IPS DF 19.7 (cell line): Measurements from ENCODE around the gene TMTC4.
"Not testable (repeated sequence)": the region's sequence is repeated elsewhere in the genome, so short reads cannot be mapped to it uniquely, and the experiment has no call there.

Experiments
- DNase-seq: peaks from one replicate; pipeline ENCODE4 v3.0.0-alpha.2; 2013; ENCODE audit warnings: low read depth, low spot score

TMTC4 gene, protein sequence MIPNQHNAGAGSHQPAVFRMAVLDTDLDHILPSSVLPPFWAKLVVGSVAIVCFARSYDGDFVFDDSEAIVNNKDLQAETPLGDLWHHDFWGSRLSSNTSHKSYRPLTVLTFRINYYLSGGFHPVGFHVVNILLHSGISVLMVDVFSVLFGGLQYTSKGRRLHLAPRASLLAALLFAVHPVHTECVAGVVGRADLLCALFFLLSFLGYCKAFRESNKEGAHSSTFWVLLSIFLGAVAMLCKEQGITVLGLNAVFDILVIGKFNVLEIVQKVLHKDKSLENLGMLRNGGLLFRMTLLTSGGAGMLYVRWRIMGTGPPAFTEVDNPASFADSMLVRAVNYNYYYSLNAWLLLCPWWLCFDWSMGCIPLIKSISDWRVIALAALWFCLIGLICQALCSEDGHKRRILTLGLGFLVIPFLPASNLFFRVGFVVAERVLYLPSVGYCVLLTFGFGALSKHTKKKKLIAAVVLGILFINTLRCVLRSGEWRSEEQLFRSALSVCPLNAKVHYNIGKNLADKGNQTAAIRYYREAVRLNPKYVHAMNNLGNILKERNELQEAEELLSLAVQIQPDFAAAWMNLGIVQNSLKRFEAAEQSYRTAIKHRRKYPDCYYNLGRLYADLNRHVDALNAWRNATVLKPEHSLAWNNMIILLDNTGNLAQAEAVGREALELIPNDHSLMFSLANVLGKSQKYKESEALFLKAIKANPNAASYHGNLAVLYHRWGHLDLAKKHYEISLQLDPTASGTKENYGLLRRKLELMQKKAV

DNA sequence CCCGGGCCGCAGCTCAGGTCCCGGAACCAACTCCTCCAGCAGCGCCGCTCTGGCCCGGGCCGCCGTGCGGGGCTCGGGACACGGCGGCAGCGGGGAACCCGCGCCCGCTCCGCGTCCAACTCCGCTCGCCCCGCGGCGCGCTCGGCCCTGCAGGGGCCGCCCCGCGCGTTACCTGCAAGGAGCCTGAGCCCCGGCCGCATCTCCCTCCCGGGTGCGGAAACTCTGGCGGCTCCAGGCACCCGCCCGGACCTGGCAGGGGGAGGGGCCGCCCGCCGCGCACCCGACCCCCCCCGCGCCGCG, at the start of gene TMTC4:
Gene TMTC4 (minus strand): TSS at position 224 of the 300 bp plus-strand sequence. CDS start 4,433 bp downstream, outside the sequence.
- no peak for DNase-seq

DNA sequence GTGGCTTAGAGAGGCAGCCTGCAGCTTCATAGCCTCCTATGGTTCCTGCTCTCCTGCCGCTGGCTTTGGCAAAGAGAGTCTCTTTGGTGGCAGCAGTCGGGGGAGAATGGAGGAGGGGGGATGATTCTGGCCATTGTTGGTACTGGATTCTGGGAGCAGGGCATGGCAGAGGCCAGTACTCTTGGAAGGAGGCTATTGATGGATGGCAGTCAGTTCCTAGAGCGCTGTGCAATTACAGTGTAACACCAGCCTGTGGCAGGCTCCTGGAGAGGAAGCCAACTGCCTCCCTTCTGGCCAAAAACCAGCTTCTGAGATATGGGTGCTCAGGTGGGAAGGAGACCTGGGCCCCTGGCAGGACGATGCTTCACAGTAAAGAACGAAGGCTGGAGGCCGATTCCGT, 47.9 kb upstream of the TMTC4 start:
- no peak for DNase-seq

DNA sequence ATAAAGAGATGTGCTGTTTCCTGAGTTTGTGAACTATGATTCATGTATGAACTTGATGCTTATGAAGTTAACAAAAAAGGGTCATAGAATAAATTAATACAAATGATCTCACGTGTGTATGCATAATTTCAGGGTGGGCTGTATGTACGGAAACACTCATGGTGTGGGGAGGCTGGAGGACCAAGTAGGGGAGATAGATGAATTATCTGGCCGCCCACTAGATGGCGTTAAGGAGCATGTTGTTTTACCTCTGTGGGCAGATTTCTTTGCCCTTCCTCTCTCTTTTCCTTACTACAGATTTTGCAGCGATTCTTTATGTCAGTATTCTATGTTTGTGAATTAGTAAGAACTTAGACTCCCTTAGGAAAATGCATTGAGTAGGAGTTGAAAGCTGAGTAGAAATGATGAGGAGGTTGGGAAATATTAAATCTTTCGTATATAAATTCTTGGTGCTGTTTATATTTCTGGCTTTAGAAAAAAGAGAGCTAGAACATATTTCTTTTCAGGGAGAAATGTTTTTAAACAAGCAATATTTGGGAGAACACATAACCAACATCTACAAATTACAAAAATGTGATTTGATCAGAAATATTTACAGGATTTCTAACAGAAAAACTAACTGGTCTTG, 47.4 kb upstream of the TMTC4 start:
- DNase-seq = no peak

DNA sequence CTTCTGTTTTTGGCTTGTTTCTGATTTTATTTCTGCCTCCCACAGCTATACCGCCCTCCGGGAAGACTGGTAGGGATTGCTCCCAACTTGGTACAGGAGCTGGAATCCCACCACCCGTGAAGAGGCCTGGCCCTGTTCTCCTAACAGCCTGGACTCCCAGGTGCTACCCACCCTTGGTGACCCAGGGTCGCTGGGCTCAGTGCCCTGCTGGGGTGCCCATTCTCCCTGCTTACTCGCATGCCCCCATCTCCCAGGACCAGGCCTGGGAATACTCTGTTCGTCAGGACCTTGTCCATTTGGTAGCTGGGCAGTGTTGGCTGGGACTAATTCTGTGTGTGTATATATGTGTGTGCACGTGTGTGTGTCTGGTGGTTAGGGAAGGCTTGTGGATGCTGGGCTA, 41.0 kb upstream of the TMTC4 start:
- no peak for DNase-seq

DNA sequence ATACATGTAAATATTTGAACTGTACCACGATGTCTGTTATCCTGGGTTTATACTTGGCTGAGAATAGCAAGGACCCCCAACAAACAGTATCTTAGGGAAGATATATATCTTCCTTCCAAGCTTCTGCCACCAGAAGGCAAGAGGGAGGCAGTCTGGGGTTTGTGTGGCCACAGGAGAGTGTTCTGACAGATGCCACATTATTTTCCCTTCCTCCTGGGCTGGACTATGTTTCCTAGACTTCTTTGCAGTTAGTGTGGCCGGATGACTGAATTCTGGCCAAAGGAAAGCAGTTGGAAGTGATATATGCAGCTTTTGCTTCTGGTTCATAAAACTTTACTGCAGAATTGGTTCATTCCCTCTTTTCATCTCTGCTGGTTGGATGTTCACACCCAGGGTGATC, 39.9 kb upstream of the TMTC4 start:
- no peak for DNase-seq

DNA sequence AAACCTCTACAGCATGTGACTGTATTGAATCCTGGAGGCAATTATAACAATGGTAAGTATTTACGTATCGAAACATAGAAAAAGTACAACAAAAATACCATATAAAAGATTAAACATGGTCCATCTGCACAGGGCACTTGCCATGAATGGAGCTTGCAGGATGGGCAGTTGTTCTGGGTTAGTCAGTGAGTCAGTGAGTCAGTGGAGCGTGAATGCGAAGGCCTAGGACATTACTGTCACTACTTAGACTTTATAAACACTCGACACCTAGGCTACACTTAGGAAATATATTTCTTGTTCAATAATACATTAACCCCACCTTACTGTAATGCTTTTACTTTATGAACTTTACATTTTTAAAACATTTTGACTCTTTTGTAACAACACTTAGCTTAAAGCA, 35.6 kb upstream of the TMTC4 start:
- DNase-seq = no peak

DNA sequence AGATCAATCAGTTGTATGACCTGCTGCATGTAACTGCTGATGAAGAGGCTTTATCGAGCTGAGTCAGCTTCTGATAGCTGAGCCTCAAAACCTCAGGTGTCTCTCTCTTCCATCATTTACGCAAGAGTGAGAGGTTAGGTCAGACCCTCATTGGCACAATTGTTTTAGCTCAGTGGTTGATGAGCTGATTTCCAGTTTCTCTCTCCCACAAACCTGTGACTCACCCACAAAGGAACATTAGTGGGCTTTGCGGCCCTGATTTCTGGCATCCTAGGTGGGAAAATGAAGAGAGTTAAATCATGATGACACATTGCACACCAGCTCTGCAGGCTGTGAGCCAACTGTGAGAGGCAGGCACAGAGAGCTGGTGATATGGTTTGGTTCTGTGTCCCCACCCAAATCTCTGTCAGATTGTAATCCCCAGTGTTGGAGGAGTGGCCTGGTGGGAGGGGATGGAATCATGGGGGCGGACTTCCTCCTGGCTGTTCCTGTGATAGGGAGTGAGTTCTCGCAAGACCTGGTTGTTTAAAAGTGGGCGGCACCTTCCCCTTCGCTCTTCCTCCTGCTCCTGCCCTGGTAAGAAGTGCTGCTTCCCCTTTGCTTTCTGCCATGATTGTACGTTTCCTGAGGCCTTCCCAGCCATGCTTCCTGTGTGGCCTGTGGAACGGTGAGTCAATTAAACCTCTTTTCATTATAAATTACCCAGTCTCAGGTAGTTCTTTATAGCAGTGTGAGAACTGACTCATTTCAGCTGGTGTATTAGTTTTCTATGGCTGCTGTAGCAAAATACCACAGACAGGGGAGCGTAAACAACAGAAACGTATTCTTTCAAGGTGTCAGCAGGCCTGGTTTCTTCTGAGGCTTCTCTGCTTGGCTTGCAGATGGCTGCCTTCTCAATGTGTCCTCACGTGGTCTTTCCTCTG, 33.5 kb upstream of the TMTC4 start:
- no peak for DNase-seq

DNA sequence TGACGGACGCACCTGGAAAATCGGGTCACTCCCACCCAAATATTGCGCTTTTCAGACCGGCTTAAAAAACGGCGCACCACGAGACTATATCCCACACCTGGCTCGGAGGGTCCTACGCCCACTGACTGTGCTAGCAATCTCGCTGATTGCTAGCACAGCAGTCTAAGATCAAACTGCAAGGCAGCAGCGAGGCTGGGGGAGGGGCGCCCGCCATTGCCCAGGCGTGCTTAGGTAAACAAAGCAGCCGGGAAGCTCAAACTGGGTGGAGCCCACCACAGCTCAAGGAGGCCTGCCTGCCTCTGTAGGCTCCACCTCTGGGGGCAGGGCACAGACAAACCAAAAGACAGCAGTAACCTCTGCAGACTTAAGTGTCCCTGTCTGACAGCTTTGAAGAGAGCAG, 23.7 kb upstream of the TMTC4 start:
- DNase-seq = not testable (repeated sequence)

DNA sequence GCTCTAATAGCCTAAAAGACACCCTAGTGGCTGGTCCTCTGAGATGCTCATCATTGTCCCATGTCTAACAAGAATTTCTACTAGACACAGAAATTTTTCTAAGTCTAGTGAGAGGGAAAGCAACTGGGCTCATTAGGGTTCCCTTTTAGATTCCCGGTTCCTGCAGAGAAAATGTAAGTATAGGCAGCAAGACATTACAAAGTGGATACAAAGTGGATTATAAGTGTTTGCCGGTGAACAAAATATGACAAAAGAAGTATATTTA, 20.8 kb upstream of the TMTC4 start:
- no peak for DNase-seq

DNA sequence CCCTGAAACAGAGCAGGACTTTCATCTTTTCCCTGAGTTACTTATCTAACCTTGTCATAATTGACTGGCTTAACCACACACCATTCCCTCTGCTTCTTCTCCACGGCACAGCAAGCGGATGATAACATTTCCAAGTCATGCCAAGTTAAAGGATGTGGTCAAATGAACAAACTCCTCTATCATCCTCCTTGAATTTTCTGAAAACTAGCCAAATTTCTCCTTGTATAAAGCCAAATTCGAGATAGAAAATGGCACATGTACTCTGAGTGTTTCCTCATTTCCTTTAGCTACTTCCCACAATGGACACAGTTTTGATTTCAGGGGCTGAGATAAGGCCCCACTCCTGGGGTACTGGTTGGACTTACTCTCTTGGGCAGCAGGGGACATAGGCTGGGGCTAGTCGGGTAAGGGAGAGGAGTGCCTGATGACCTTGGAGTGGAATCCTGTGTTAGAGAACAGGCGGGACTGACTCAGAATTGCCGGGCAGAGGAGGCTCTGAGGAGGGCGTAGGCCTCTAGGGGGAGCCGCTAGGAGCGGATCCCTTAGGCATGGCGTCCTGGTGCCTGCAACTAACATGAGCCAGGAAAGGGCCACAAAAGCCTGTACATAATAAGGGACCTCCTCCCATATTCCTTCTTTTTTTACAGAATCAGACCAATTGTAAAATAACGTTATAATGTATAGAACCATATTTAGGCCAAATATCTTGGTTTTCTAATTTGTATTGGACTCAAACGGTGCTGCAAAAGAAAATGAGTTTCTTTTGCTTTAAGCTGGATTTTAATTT, 20.3 kb upstream of the TMTC4 start:
- DNase-seq = peak; percentile 56

DNA sequence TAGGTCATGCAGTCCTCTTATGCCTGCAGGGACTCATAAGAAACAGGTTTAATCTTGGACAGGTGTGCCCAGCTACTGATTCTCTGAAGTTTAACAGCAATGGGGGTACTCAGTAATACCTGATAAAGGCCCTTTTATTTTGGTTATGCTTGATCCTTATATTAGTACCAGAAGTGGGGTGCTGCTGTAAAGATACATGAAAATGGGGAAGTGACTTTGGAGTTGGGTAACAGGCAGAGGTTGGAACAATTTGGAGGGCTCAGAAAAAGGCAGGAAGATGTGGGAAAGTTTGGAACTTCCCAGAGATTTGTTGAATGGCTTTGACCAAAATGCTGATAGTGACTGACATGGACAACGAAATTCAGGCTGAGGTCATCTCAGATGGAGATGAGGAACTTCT, 14.6 kb upstream of the TMTC4 start:
- no peak for DNase-seq

DNA sequence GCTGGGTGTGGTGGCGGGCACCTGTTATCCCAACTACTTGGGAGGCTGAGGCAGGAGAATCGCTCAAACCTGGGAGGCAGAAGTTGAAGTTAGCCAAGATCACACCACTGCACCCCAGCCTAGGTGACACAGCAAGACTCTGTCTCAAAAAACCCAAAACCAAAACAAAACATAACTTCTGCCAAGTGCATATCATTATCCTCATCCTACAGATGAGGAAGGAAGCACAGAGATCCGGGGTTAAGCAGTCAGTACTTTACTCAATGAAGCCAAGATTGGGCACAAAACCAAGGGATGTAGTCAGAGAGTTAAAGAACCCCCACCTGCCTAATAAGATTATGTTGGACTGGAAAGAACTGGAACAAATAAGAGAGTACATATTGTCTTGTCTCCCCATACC, 5.5 kb upstream of the TMTC4 start:
- DNase-seq = no peak

DNA sequence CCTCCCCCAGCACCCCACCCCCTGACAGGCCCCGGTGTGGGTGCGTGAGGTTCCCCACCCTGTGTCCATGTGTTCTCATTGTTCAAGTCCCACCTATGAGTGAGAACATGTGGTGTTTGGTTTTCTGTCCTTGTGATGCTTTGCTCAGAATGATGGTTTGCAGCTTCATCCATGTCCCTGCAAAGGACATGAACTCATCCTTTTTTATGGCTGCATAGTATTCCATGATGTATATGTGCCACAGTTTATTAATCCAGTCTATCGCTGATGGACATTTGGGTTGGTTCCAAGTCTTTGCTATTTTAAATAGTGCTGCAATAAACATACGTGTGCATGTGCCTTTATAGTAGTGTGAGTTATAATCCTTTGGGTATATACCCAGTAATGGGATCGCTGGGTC, 2.5 kb upstream of the TMTC4 start:
- DNase-seq = not testable (repeated sequence)

DNA sequence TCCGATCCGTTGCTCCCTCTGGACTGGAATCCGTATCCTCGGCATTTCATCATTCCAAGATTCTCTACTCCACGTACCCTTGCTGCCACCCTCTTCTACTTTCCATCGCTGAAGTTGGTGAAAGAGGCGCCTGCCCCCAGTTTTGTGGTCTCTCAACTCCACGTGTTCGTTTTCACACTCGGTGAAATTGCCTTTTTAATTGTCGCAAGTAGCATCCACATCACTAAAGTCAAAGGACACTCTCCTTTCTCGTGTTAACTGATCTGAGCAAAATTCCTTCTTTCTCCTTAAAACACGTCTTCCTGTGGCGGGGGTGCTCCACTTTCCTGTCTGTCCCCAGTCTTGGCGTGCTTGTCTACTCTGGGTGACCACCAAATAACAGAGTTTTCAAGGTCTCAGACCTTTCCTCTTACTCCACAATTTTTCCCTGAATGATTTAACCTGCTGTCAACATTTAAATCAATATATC, 1.1 kb upstream of the TMTC4 start:
- DNase-seq = no peak

DNA sequence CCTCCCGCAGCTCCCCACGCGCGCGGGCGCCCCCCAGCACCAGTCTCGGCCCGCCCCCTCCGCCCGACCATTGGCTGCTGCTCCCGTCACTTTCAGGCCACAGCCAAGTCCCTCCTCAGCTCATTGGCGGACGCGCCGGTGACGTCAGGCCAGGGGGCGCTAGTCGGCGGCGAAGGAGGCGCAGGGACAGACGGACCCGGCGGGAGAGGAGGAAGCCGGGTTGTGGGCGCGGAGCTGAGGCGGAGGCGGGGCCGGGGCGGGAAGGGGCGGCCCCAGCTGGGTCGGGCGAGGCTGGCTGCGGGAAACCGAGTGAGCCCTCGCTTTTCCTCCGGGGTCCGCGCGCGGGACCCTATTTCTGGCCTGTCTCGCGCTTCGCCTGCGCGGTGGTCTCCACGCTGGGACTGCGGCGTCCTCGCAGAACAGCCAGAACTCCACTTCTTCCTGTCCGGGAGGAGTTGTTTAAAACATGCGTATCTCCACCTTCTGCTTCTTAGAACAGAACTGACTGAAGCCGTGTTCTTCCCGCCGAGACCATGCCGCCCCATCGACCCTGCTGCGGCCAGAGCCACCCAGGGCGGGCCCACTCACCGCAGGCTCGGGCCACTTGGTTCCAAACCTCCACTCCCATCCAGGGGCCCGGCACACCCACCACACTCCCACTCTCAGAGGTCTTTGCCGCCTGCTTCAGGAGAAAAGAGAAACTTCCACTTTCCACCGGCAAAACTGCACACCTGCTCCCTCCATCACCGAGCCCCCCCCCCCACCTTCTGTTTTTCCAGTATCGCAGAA, 471 bp upstream of the TMTC4 start:
- peak; percentile 75 for DNase-seq

DNA sequence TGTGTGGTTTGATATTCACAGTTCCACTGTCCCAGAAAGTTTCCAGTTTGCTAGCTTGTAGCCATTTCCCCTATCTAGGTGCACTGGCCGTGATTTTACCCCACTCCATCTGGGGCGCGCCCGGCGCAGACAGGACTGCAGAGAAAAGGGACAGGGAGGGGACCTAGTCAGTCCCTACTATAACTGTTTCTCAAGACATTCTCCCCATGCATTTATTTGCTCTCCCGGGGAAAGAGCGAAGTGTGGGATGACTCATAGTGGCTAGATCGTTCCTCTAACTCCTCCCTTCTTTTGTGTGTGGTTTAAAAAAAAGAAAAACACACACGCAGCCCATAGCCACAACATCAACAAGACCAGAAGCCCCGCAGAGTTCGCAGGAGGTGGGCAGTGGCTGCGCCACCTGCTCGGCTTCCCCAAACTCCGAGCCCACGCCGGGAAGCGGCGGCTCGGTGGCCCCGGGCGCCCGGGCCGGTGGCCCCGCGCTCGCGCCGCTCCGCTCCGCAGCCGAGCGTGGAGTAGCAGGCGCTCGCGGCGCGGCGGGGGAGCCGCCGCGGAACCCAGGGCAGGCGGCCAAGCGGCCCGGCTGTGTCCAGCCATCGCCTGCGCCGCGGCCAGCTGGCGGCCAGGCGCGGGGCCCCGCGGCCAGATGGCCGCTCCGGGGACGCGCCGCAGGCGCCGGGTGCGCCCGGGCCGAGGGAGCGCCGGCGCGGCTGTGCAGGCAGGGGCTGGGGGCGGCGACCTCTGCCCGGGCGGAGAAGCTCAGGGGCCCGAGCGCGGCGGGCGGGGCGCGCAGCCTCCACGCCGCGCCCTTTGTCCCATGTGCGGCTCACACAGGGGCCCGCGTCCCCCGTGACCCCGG, 653 bp downstream of the TMTC4 start:
- DNase-seq = no peak

DNA sequence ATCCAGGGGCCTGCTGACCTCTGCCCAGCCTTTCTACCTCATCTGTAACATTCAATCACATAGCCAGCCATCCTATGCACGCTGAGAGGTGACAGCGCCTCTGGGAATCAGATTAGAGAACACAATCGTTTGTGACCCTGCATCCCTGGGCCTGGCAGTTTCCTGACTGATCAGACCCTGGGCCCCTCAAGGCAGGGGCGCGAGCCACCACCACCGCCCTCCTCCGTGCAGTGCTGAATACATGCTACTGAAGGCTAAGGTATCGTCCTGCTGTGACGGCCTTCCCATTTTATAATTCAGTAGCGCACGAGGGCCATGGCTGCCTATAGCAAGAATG, 1.3 kb downstream of the TMTC4 start:
- no peak for DNase-seq

DNA sequence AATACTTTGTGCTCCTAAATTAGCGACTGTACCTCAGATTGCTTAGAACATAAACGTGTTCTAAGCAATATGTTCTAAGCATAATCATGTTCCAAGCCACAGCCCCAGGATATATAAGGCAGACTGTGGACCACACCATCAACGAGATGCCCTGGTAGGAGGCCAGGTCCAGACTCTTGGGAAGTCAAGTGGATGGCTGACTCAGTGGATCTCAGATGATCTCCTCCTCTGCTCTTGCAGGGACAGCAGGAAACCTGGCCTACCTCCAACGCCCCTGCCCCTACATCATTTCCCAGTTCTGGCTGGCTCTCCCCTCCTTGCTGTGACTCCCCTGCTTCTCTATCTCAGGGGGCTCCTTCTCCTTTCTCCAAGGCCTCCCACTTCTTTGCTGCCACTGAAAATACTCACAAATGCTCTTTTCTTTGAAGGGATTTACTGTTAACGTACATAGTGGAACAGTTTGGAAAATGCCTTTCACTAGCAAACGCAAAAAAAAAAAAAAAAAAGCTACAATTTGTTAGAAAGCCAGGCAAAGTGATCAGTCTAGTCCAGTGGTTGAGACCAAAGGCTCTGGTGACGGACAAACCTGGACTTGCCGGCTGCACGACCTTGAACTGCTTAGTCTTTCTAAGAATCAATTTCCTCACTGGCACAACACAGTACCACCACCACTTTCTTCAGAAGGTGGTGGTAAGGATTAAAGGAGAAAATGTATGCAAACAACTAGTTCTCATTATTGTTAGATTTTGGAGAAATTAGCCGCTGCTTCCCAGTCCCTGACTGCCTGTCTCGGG, 3.0 kb downstream of the TMTC4 start:
- DNase-seq = no peak

DNA sequence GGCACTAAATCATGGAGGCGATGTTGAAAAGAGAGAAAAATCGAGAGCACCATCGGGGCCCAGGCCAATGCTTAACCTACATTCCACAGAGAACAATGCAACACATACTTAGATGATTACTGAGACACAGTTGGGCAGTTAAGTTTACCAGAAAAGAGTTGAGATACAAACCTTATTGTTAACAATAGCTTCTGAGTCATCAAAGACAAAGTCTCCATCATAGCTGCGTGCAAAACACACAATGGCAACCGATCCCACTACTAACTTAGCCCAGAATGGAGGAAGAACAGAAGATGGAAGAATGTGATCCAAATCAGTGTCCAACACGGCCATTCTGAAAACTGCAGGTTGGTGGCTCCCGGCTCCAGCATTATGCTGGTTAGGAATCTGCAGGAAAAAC, 6.2 kb downstream of the TMTC4 start:
- DNase-seq = no peak
